ENCODE measurements around the gene RIF1. TPM values are rescaled to one million over a fixed set of nuclear protein-coding genes. Genes with fewer than 3 reads are reported as not detected.

The RIF1 gene
- total RNA-seq, 1 experiment from 2014 or later = 123 TPM

DNA sequence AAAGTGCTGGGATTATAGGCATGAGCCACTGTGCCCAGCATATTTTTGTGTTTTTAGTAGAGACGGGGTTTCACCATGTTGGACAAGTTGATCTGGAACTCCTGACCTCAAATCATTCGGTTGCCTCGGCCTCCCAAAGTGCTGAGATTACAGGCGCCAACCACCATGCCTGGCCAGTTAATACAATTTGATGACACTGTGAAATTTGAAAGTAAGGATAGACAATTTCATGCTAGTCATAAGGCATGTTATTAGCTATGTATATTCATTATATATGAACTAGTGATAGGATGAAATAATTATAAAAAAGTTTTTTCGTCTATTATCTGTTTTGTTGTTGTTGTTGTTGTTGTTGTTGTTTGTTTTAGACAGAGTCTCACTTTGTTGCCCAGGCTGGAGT is 8.6 kb upstream of the RIF1 start:
- H4K8ac ChIP-seq (replicated peaks; ENCODE audit: insufficient read length, low read depth, low read length) = no peak overlapping the region

More for the DNA sequence above, 8.6 kb upstream of the RIF1 start:
- no peaks in the 10 kb centered on the region for H3K27me3 Mint-ChIP-seq (ENCODE audit: low read depth)
- H3K4ac ChIP-seq (ENCODE audit: low read depth, low read length) = no peak overlapping the region
- no peaks in the 10 kb centered on the region for H3K36me3 Mint-ChIP-seq (ENCODE audit: insufficient read depth in 1 of 3, low read depth in 3 of 3)
- no peak overlapping the region for H3K27ac ChIP-seq (ENCODE audit: insufficient read length, low read depth, low read length)
- no peak overlapping the region for H2BK120ac ChIP-seq (ENCODE audit: low read depth, low read length, poor library complexity, severe bottlenecking)
- no peak overlapping the region for H3K56ac ChIP-seq (ENCODE audit: insufficient read length, low read depth, low read length)
- no peaks in the 10 kb centered on the region for H3K79me2 ChIP-seq (ENCODE audit: insufficient read depth, low read length)
- TF ChIP-seq, protein P1, sequence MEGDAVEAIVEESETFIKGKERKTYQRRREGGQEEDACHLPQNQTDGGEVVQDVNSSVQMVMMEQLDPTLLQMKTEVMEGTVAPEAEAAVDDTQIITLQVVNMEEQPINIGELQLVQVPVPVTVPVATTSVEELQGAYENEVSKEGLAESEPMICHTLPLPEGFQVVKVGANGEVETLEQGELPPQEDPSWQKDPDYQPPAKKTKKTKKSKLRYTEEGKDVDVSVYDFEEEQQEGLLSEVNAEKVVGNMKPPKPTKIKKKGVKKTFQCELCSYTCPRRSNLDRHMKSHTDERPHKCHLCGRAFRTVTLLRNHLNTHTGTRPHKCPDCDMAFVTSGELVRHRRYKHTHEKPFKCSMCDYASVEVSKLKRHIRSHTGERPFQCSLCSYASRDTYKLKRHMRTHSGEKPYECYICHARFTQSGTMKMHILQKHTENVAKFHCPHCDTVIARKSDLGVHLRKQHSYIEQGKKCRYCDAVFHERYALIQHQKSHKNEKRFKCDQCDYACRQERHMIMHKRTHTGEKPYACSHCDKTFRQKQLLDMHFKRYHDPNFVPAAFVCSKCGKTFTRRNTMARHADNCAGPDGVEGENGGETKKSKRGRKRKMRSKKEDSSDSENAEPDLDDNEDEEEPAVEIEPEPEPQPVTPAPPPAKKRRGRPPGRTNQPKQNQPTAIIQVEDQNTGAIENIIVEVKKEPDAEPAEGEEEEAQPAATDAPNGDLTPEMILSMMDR (conservative IDR thresholded peaks at IDR 0.05) = no peak
- no peak overlapping the region for H4K91ac ChIP-seq (ENCODE audit: insufficient read length, low read depth, low read length)
- no peak for DNase-seq
- H3K27me3 ChIP-seq (ENCODE audit: insufficient read depth, low read length) = no peaks in the 10 kb centered on the region
- no peak overlapping the region for H3K18ac ChIP-seq (ENCODE audit: insufficient read length, low read depth, low read length)
- no peaks in the 10 kb centered on the region for H3K4me1 Mint-ChIP-seq
- 100% methylated on average over 1 of the region's 5 CpGs for WGBS (ENCODE audit: extremely low coverage, insufficient read length, low lambda C conversion rate)
- H3K4me1 ChIP-seq (ENCODE audit: insufficient read depth, low read length) = no peaks in the 10 kb centered on the region
- no peak overlapping the region for H2BK5ac ChIP-seq (ENCODE audit: insufficient read length, low read length)
- H2BK12ac ChIP-seq (ENCODE audit: insufficient read length, low read depth, low read length) = no peak overlapping the region
- H3K4me2 ChIP-seq (ENCODE audit: insufficient read depth, insufficient read length, low read length) = no peak overlapping the region
- no peak overlapping the region for H3T11ph ChIP-seq (ENCODE audit: low read length)
- H4K20me1 ChIP-seq (ENCODE audit: control insufficient read depth, insufficient read depth, insufficient read length) = no peaks in the 10 kb centered on the region
- H2AFZ ChIP-seq (ENCODE audit: low read length) = no peak overlapping the region
- no peak overlapping the region for H4K5ac ChIP-seq (ENCODE audit: insufficient read length, low read depth, low read length)
- H2BK20ac ChIP-seq (ENCODE audit: low read depth, low read length, poor library complexity, severe bottlenecking) = no peak overlapping the region
- H2BK15ac ChIP-seq (ENCODE audit: low read depth, low read length) = no peak overlapping the region
- H2AK5ac ChIP-seq (ENCODE audit: insufficient read length, low read length) = no peak overlapping the region
- H3K23me2 ChIP-seq (ENCODE audit: insufficient read length, low read depth, low read length, poor library complexity, severe bottlenecking) = no peaks in the 10 kb centered on the region
- no peaks in the 10 kb centered on the region; a peak in 1 of 5 replicates for H3K9me3 Mint-ChIP-seq
- H3K79me1 ChIP-seq (ENCODE audit: insufficient read depth, low read depth, low read length, poor library complexity, severe bottlenecking) = no peaks in the 10 kb centered on the region
- H3K9ac ChIP-seq (ENCODE audit: extremely low read depth, insufficient read length, low read length) = no peak overlapping the region
- no peak overlapping the region for H3K23ac ChIP-seq (ENCODE audit: insufficient read length, low read depth, low read length)
- no peaks in the 10 kb centered on the region for H3K9me3 ChIP-seq (ENCODE audit: control insufficient read depth, low read depth, low read length)
- no peak overlapping the region for H3K27ac Mint-ChIP-seq
- no peak overlapping the region for H3K4me3 Mint-ChIP-seq
- H3K14ac ChIP-seq (ENCODE audit: insufficient read depth, low read length) = no peak overlapping the region
